Upper lobe of left lung (tissue), 6 donors: Measurements from ENCODE around the gene ERGIC1. TPM values are rescaled to one million over a fixed set of nuclear protein-coding genes. Genes with fewer than 3 reads are reported as not detected.

Experiments
- ATAC-seq, 2 donors: fragments of 200-7000 bp; cut with Tn5 transposase; one replicate each; pipeline ENCODE4 v1.9.1; 2022; ENCODE audit warnings: mild to moderate bottlenecking in 2 of 2, moderate library complexity in 2 of 2; ENCODE audit not compliant: low FRiP score in 2 of 2
- DNase-seq, 2 donors: peaks; one replicate each; pipeline ENCODE4 v3.0.0-alpha.2; 2019 to 2020
- H3K27ac ChIP-seq, 4 donors: fragments of 200-600 bp; sonication (generic); one replicate each; pipeline ENCODE4 v1.5.1; 2016 to 2019
- H3K27me3 ChIP-seq, 4 donors: fragments of 200-600 bp; sonication (generic); one replicate each; pipeline ENCODE4 v1.5.1; 2017 to 2019
- H3K36me3 ChIP-seq, 4 donors: fragments of 200-600 bp; sonication (generic); one replicate each; pipeline ENCODE4 v1.5.1; 2016 to 2019
- H3K4me1 ChIP-seq, 4 donors: fragments of 200-600 bp; sonication (generic); one replicate each; pipeline ENCODE4 v1.5.1; 2018 to 2019
- H3K4me3 ChIP-seq, 4 donors: fragments of 200-600 bp; sonication (generic); one replicate each; pipeline ENCODE4 v1.5.1; 2017 to 2019; ENCODE audit warnings: mild to moderate bottlenecking in 2 of 4, moderate library complexity in 1 of 4
- H3K9me3 ChIP-seq, 4 donors: fragments of 200-600 bp; sonication (generic); one replicate each; pipeline ENCODE4 v1.5.1; 2018 to 2019
- EP300 ChIP-seq, 4 donors: sonication (generic); formaldehyde crosslinking; IDR thresholded peaks; one replicate each; pipeline ENCODE4 v1.5.1; 2017; ENCODE audit warnings: antibody characterized with exemption in 4 of 4, control low read depth in 2 of 4
- POLR2A ChIP-seq, 4 donors: fragments of 450-650 bp; IDR thresholded peaks; one replicate each; pipeline ENCODE4 v1.5.1; 2016 to 2017; ENCODE audit warnings: antibody characterized with exemption in 4 of 4, mild to moderate bottlenecking in 2 of 4
- POLR2AphosphoS5 ChIP-seq, 2 donors: sonication (generic); formaldehyde crosslinking; IDR thresholded peaks; one replicate each; pipeline ENCODE4 v1.5.1; 2017; ENCODE audit warnings: antibody characterized with exemption in 2 of 2
- WGBS, 2 donors: methylation state at CpG; one replicate each; pipeline ENCODE4 v1.1.5; 2017 to 2018; 5-methylcytosine and 5-hydroxymethylcytosine counted together
- total RNA-seq, 6 donors: library from RNA; depleted of rRNA in 4 of 6; stranded (reverse); fragments of >200 nt in 4 of 6; gene quantifications; one replicate each; pipeline versions ENCODE4 v1.1.0 to v1.2.1, GENCODE V29; 2016 to 2021
- TF ChIP-seq, protein P1 (sequence below), 6 experiments: fragments of 450-650 bp in 4 of 6; fragments of 200-600 bp in 2 of 6; sonication (generic) in 2 of 6; IDR thresholded peaks; one replicate each; pipeline ENCODE4 v1.5.1; 2016 to 2019; ENCODE audit warnings: antibody characterized with exemption in 6 of 6
- donor health status: DM: no; HTN: no; CAD: no; lungs with moderate emphysema.
- donor health status: DM: no; HTN: yes; CAD: no; lungs with severe emphysema.

ERGIC1 gene
- total RNA-seq, 6 donors from 2014 or later = 158 to 225 (median 173) TPM

DNA sequence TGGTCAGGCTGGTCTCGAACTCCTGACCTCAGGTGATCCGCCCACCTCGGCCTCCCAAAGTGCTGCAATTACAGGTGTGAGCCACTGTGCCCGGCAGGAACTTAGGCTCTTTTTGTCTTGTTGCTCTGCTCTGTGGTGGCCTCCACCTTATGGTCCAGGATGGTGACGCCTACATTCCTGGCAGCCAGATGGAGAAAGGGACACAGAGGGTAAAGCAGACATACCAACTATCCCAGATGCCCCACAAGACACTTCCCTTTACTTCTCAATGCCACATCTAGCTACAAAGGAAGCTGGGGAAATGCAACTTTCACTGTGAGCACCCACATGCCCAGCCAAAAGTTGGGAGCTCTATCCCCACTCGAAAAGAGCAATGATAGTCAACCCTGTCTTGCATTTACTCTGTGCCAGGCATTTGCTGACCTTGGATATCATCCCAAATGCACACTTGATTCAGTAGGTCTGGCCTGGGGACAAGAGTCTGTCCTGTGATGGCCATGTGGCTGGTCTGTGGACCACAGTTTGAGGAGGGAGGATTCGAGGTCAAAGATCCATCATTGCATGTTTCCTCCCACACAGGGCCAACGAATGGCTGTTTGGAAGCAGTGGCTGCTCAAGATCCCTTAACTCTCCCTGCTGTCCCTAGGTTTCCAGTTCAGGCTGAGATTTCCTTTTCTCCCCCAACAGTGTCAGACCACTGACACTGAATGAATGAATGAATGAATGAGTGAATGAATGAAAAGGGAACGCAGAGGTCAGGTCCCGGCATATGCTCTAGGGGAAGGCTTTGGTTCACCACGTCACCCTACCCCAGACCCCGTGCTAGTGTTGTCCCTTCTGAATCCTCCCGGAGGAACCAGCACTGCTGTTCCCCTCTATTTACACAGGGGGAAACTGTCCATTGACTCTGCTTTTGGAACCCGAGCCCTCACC lies 1.4 kb upstream of the ERGIC1 start:
- 76 to 84% methylated on average over 14 of the region's 14 CpGs for WGBS, 2 donors
- no peak overlapping the region for H3K4me3 ChIP-seq
- no peak for ATAC-seq
- no peak for DNase-seq
- no peaks in the 10 kb centered on the region for H3K27me3 ChIP-seq
- H3K9me3 ChIP-seq = no peaks in the 10 kb centered on the region
- peaks cover 25 to 42% (median 36%) of the 10 kb centered on the region in 4 donors for H3K4me1 ChIP-seq
- H3K27ac ChIP-seq = peak overlapping the region; percentile 84 to 95 (median 92)
- TF ChIP-seq EP300 (IDR thresholded peaks at IDR 0.05) (no peak), POLR2AphosphoS5 (IDR thresholded peaks at IDR 0.05) (no peak), POLR2A (IDR thresholded peaks at IDR 0.05) (no peak)
- TF ChIP-seq, protein P1, sequence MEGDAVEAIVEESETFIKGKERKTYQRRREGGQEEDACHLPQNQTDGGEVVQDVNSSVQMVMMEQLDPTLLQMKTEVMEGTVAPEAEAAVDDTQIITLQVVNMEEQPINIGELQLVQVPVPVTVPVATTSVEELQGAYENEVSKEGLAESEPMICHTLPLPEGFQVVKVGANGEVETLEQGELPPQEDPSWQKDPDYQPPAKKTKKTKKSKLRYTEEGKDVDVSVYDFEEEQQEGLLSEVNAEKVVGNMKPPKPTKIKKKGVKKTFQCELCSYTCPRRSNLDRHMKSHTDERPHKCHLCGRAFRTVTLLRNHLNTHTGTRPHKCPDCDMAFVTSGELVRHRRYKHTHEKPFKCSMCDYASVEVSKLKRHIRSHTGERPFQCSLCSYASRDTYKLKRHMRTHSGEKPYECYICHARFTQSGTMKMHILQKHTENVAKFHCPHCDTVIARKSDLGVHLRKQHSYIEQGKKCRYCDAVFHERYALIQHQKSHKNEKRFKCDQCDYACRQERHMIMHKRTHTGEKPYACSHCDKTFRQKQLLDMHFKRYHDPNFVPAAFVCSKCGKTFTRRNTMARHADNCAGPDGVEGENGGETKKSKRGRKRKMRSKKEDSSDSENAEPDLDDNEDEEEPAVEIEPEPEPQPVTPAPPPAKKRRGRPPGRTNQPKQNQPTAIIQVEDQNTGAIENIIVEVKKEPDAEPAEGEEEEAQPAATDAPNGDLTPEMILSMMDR (IDR thresholded peaks at IDR 0.05) = no peak
- no peaks in the 10 kb centered on the region for H3K36me3 ChIP-seq

DNA sequence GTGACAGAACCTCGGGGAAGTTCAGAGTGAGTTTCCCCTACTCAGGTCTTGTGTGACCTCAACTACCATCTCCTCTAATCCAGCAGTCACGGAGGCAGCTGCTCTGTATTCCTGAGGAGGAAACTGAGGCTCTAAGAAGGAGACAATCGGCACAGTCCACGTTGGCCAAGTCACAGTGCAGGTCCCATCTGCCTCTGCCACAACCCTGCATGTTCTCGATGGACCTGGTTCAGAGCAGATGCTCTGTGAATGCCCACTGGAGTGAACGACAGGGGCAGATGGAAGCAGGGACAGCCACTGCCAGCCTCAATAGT lies 722 bp upstream of the ERGIC1 start:
- no peaks in the 10 kb centered on the region for H3K9me3 ChIP-seq
- WGBS, 2 donors = 42 to 57% methylated on average over 2 to 6 of the region's 6 CpGs
- ATAC-seq (no peak), DNase-seq (no peak)
- TF ChIP-seq, protein P1 (IDR thresholded peaks at IDR 0.05) = no peak
- TF ChIP-seq POLR2AphosphoS5 (IDR thresholded peaks at IDR 0.05) (no peak), EP300 (IDR thresholded peaks at IDR 0.05) (no peak), POLR2A (IDR thresholded peaks at IDR 0.05) (no peak)
- H3K4me3 ChIP-seq = peak overlapping the region in 2 of 4 donors; percentile 79 to 87
- H3K36me3 ChIP-seq = no peaks in the 10 kb centered on the region
- peaks cover 27 to 48% (median 43%) of the 10 kb centered on the region in 4 donors for H3K4me1 ChIP-seq
- no peaks in the 10 kb centered on the region for H3K27me3 ChIP-seq
- H3K27ac ChIP-seq = peak overlapping the region; percentile 84 to 95 (median 92)

DNA sequence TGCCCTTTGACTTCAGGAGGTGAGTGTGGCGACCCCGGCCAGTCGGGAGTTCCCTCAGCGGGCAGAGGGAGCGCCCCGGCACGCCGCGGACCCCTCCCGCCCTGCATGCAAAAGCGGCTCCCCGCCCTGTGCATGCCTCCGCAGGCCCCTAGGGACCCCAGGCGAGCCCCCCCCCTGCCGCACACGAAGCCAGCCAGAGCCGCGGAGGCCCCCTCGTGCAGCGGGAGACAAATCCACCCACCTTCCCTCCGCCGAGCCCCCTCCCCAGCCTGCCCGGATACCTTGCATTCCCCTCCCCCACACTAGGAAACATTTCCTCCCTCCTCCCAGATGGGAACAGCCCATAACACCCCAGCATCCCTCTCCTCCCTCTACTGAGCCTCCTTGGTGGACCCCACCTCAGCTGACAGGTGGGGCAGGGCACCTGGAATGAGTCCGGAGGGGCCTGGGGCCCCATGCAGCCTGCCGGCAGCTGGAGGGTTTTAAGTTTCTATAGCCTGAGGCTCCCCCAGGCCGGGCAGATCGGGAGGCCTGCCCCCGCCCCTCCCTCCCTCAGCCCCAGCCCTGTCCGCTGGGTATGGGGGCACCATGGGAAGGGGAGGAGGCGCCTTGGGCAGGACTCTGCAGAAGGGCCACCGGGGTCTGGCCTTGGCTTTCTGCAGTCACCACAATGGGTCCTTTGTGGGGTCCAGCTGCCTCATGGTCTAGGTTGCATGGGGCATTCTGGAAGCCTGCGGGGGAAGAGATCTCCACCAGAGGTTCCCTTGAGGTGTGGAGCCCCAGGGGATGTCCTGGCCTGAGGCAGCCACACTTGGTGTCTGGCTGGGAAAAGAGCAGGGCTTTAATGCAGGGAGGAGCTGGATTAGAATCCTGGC lies 601 bp downstream of the ERGIC1 start:
- Histone ChIP-seq H3K27me3 (no peaks in the 10 kb centered on the region), H3K27ac (peak overlapping the region; percentile 84 to 95 (median 92)), H3K4me1 (peaks cover 29 to 54% (median 46%) of the 10 kb centered on the region in 4 donors), H3K4me3 (peak overlapping the region; percentile 59 to 87 (median 82)), H3K36me3 (no peaks in the 10 kb centered on the region), H3K9me3 (no peaks in the 10 kb centered on the region)
- DNase-seq (peak; percentile 38 to 71), ATAC-seq (peak; percentile 11 to 39)
- WGBS, 2 donors = 0 to 1% methylated on average over 3 to 11 of the region's 32 CpGs
- TF ChIP-seq, protein P1 (IDR thresholded peaks at IDR 0.05) = peak in 2 of 6 experiments; percentile 15 to 33
- TF ChIP-seq POLR2AphosphoS5 (IDR thresholded peaks at IDR 0.05) = no peak
- peak in 1 of 4 donors; percentile 3 for TF ChIP-seq EP300 (IDR thresholded peaks at IDR 0.05)
- peak in 1 of 4 donors; percentile 17 for TF ChIP-seq POLR2A (IDR thresholded peaks at IDR 0.05)

DNA sequence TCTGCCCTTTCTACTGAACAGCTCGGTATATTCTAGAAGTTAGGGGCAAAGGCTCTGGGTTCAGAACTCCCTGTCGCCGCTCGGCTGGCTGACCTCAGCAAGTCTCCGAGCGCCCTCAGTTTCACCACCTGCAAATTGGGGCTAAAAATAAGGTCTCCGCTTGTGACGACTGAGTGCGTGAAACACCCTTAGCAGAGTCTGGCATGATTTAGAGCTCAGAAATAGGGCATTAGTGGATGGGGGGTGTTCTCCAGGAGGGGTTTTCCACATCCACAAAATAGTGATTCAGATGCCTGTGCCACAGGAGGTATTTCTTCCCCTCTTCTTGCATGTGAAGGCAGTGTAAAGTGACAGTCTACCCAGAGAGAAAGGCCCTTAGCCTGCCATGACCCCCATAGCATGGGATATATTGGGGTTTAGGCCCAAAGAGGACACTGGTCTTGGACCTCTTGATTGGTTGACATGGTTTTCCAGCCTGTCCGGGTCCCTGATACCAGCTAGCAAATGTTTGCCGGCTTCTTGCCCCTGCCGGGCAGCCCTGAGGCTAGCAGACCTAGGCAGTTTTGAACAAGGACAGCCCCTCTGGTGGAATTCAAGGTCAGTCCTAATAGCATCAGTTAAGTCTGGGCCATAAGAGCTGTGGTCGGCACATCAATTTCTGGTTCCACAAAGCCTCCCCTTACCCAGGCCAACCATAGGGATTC lies 1.4 kb downstream of the ERGIC1 start:
- Histone ChIP-seq H3K4me1 (peaks cover 37 to 58% (median 52%) of the 10 kb centered on the region in 4 donors), H3K4me3 (peak overlapping the region; percentile 59 to 87 (median 82)), H3K27me3 (no peaks in the 10 kb centered on the region), H3K27ac (peak overlapping the region; percentile 84 to 95 (median 92)), H3K36me3 (no peaks in the 10 kb centered on the region), H3K9me3 (no peaks in the 10 kb centered on the region)
- TF ChIP-seq EP300 (IDR thresholded peaks at IDR 0.05) = no peak
- TF ChIP-seq POLR2AphosphoS5 (IDR thresholded peaks at IDR 0.05) = no peak
- TF ChIP-seq POLR2A (IDR thresholded peaks at IDR 0.05) = no peak
- TF ChIP-seq, protein P1 (IDR thresholded peaks at IDR 0.05) = no peak
- WGBS, 2 donors = 54 to 74% methylated on average over 3 to 13 of the region's 13 CpGs
- ATAC-seq = no peak
- peak in 1 of 2 donors; percentile 31 for DNase-seq
